ENCODE measurements around the gene FOXJ1. TPM values are rescaled to one million over a fixed set of nuclear protein-coding genes. Genes with fewer than 3 reads are reported as not detected.

Gene FOXJ1
- total RNA-seq, 1 experiment from 2014 or later: 0.28 TPM

DNA sequence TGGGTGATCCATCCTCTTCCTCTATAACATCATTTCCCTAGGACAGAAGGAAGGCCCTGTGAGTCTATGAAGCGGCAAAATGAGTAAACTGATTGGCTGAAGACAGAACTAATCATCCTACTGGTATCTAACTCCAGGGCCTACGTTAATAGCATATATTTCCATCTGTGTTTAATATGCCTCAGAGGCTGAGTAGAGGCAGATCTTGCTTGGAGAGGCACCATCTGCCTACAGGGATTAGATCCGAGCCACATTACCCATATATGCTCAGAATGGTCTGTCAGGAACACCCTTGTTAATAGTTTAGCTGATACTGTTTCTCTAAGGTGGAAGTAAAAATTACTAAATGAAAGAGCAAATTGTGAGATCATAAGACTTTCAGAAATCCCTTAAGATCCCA, 13.2 kb upstream of the FOXJ1 start:
- in situ Hi-C loops (cut with HindIII; ENCODE audit: low pct_unique_long_range_greater_than_20kb, low sequenced_read_pairs): no loop called here
- POLR2A ChIA-PET: no interaction called here
- TF ChIP-seq TCF7L2 (IDR thresholded peaks at IDR 0.05; ENCODE audit: low read depth, low read length) (no peak), POLR2AphosphoS5 (IDR thresholded peaks at IDR 0.05; ENCODE audit: low read depth, low read length) (no peak), SIN3A (IDR thresholded peaks at IDR 0.05; ENCODE audit: borderline replicate concordance, insufficient read depth, low read depth, low read length) (no peak)
- TF ChIP-seq, protein P1, sequence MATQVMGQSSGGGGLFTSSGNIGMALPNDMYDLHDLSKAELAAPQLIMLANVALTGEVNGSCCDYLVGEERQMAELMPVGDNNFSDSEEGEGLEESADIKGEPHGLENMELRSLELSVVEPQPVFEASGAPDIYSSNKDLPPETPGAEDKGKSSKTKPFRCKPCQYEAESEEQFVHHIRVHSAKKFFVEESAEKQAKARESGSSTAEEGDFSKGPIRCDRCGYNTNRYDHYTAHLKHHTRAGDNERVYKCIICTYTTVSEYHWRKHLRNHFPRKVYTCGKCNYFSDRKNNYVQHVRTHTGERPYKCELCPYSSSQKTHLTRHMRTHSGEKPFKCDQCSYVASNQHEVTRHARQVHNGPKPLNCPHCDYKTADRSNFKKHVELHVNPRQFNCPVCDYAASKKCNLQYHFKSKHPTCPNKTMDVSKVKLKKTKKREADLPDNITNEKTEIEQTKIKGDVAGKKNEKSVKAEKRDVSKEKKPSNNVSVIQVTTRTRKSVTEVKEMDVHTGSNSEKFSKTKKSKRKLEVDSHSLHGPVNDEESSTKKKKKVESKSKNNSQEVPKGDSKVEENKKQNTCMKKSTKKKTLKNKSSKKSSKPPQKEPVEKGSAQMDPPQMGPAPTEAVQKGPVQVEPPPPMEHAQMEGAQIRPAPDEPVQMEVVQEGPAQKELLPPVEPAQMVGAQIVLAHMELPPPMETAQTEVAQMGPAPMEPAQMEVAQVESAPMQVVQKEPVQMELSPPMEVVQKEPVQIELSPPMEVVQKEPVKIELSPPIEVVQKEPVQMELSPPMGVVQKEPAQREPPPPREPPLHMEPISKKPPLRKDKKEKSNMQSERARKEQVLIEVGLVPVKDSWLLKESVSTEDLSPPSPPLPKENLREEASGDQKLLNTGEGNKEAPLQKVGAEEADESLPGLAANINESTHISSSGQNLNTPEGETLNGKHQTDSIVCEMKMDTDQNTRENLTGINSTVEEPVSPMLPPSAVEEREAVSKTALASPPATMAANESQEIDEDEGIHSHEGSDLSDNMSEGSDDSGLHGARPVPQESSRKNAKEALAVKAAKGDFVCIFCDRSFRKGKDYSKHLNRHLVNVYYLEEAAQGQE (IDR thresholded peaks at IDR 0.05; ENCODE audit: insufficient read depth in 1 of 2, low read depth in 2 of 2, low read length in 1 of 2): no peak
- TF ChIP-seq, protein P2, sequence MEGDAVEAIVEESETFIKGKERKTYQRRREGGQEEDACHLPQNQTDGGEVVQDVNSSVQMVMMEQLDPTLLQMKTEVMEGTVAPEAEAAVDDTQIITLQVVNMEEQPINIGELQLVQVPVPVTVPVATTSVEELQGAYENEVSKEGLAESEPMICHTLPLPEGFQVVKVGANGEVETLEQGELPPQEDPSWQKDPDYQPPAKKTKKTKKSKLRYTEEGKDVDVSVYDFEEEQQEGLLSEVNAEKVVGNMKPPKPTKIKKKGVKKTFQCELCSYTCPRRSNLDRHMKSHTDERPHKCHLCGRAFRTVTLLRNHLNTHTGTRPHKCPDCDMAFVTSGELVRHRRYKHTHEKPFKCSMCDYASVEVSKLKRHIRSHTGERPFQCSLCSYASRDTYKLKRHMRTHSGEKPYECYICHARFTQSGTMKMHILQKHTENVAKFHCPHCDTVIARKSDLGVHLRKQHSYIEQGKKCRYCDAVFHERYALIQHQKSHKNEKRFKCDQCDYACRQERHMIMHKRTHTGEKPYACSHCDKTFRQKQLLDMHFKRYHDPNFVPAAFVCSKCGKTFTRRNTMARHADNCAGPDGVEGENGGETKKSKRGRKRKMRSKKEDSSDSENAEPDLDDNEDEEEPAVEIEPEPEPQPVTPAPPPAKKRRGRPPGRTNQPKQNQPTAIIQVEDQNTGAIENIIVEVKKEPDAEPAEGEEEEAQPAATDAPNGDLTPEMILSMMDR (IDR thresholded peaks at IDR 0.05): no peak

DNA sequence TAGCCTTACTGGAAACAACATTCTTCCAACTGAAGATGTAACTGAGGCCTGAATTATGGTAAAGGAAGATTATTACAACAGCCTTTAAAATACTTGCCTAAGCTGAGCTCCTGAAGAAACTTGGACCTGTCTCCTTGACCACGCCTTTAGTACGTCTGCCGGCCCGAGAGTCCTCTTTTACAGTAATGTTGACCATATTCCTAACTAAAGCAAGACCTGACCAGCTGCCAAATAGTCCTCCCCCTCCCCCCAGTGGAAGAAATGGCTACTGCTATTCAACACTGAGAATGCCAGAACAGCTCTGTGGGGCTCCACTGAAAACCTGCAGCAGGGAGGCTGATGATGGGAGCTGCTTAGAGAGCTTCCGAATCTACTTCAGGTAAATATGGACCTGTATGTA, 12.6 kb upstream of the FOXJ1 start:
- Histone ChIP-seq H3K4me1 (ENCODE audit: control insufficient read depth, insufficient read depth, low read length) (no peaks in the 10 kb centered on the region), H3K27ac (ENCODE audit: low read length) (no peak overlapping the region), H3K4me3 (ENCODE audit: low read depth in 2 of 2, low read length in 2 of 2) (no peak overlapping the region), H3K27me3 (ENCODE audit: control insufficient read depth, insufficient read depth, low read length) (no peaks in the 10 kb centered on the region), H3K9me3 (ENCODE audit: control insufficient read depth, insufficient read depth, low read depth, low read length) (no peaks in the 10 kb centered on the region), H3K36me3 (ENCODE audit: control insufficient read depth, insufficient read depth, low read length) (no peaks in the 10 kb centered on the region)
- no TSS peak for BruUV-seq (replicated peaks)
- intact Hi-C loops (cut with micrococcal nuclease; ENCODE audit: unreplicated experiment): no loop called here
- in situ Hi-C loops (cut with HindIII; ENCODE audit: low pct_unique_long_range_greater_than_20kb, low sequenced_read_pairs): no loop called here
- ChIA-PET POLR2A (interaction anchor here (0.7 kb wide), 1 partner anchor 416 kb away, joined by 5 read pairs; a partner anchor contains a TSS), CTCF (interaction anchor here (0.8 kb wide), 1 partner anchor 13 kb away, joined by 3 read pairs; the partner anchor contains the start of gene FOXJ1)
- DNase-seq (ENCODE audit: low read depth, low spot score): no peak
- TF ChIP-seq TCF7L2 (IDR thresholded peaks at IDR 0.05; ENCODE audit: low read depth, low read length): no peak
- TF ChIP-seq SIN3A (IDR thresholded peaks at IDR 0.05; ENCODE audit: borderline replicate concordance, insufficient read depth, low read depth, low read length): no peak
- TF ChIP-seq, protein P1 (IDR thresholded peaks at IDR 0.05; ENCODE audit: insufficient read depth in 1 of 2, low read depth in 2 of 2, low read length in 1 of 2): no peak
- no peak for TF ChIP-seq POLR2AphosphoS5 (IDR thresholded peaks at IDR 0.05; ENCODE audit: low read depth, low read length)
- TF ChIP-seq, protein P2 (IDR thresholded peaks at IDR 0.05): no peak
- no peak for ATAC-seq

More for the DNA sequence above, 13.2 kb upstream of the FOXJ1 start:
- Histone ChIP-seq H3K4me3 (ENCODE audit: low read depth in 2 of 2, low read length in 2 of 2) (no peak overlapping the region), H3K9me3 (ENCODE audit: control insufficient read depth, insufficient read depth, low read depth, low read length) (no peaks in the 10 kb centered on the region), H3K4me1 (ENCODE audit: control insufficient read depth, insufficient read depth, low read length) (no peaks in the 10 kb centered on the region), H3K27ac (ENCODE audit: low read length) (no peak overlapping the region), H3K36me3 (ENCODE audit: control insufficient read depth, insufficient read depth, low read length) (no peaks in the 10 kb centered on the region), H3K27me3 (ENCODE audit: control insufficient read depth, insufficient read depth, low read length) (no peaks in the 10 kb centered on the region)
- no peak for DNase-seq (ENCODE audit: low read depth, low spot score)
- BruUV-seq (replicated peaks): no TSS peak
- intact Hi-C loops (cut with micrococcal nuclease; ENCODE audit: unreplicated experiment): no loop called here
- CTCF ChIA-PET: no interaction called here
- ATAC-seq: no peak

All from Panc1 (cell line).